Ovary (tissue), 3 donors: ENCODE measurements around the gene FAM234B.

Experiments
- EP300 ChIP-seq: sonication (generic); formaldehyde crosslinking; IDR thresholded peaks from one replicate; pipeline ENCODE4 v1.6.1; 2017; ENCODE audit warnings: antibody characterized with exemption
- POLR2A ChIP-seq: fragments of 450-650 bp; IDR thresholded peaks from one replicate; pipeline ENCODE4 v1.6.1; 2017; ENCODE audit warnings: antibody characterized with exemption, mild to moderate bottlenecking, moderate library complexity
- TF ChIP-seq, protein P1 (sequence below), 3 donors: fragments of 450-650 bp in 2 of 3; fragments of 200-600 bp in 1 of 3; IDR thresholded peaks; one replicate each; pipeline versions ENCODE4 v1.5.1 to v1.8.0; 2016 to 2022; ENCODE audit warnings: antibody characterized with exemption in 3 of 3, mild to moderate bottlenecking in 1 of 3
- donor health status: DM: no; HTN: no; CAD: no.

DNA sequence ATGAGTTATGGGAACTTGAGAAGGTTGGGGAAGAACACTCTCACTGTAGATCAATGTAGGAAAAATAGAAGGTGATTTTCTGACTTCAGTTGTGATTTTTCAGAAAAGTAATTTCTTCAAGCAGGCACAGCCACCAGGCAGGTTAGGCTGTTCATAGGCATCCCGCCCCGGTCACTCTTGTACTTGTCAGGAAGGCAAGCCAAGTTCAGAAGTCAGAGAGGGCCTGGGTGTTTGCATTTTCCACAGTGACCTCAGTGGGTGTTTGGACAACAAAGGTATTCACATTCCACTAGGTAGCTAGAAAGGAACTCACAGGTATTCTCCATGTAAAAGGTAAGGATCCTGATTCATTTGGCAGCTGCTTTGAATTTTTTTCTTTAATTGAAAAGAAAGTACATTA lies 3.0 kb upstream of the FAM234B start:
- TF ChIP-seq POLR2A (no peak), EP300 (no peak)
- TF ChIP-seq, protein P1, sequence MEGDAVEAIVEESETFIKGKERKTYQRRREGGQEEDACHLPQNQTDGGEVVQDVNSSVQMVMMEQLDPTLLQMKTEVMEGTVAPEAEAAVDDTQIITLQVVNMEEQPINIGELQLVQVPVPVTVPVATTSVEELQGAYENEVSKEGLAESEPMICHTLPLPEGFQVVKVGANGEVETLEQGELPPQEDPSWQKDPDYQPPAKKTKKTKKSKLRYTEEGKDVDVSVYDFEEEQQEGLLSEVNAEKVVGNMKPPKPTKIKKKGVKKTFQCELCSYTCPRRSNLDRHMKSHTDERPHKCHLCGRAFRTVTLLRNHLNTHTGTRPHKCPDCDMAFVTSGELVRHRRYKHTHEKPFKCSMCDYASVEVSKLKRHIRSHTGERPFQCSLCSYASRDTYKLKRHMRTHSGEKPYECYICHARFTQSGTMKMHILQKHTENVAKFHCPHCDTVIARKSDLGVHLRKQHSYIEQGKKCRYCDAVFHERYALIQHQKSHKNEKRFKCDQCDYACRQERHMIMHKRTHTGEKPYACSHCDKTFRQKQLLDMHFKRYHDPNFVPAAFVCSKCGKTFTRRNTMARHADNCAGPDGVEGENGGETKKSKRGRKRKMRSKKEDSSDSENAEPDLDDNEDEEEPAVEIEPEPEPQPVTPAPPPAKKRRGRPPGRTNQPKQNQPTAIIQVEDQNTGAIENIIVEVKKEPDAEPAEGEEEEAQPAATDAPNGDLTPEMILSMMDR (IDR thresholded peaks at IDR 0.05) = no peak
